Measurements from ENCODE around the gene G3BP1.
A peak's percentile ranks its signal among the peaks of the same experiment; 100 is the strongest.
"Not testable (repeated sequence)": the region's sequence is repeated elsewhere in the genome, so short reads cannot be mapped to it uniquely, and the experiment has no call there.

Gene G3BP1

GRCh38 chr5:151755383-151755782 is 16.4 kb upstream of the G3BP1 start:
- no peak for DNase-seq (ENCODE audit: low read depth)

DNA sequence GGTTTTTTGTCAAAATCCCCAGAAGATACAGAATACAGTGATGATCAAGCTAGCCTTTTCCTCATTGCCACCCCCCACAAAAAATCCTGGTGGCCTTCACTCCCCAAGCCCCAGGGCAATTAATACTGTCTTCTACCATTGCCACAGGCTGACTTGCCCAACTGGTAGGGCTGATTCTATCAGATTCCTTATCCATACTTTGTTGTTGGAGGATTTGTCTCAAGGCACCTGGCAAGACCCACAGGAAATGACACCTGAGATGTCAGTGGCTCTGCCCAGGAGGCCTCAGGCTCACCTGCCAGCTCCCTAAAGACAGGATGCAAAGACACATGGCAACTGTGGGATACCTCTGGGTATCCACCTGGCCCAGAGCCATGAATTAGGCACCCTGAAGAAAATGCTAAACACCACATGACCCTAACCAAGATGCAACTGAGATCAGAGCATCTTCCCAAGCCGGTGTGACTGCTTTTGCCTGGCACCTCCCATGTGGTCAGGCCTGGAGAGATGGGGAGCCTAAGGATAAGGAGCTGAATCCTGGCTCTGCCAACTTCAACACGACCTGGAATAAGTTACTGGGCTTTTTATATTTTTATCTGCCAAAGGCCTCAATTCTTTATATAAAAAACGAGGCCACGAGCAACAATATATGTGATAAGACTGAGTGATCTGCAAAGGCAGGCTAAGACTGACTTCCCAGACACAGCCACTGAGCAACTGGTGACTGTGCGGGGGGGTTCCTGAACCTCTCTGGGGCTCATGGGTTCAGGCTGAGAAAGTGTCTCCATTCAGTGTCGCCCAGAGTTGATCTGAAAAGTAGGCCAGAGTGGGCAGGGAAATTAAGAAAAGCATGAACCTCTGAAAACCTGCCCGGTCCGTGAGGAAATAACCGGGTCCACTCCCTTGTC is 14.3 kb upstream of the G3BP1 start:
- peak; percentile 11 for DNase-seq (ENCODE audit: low read depth)

- DNase-seq (ENCODE audit: low read depth), result no peak
Measured at GRCh38 chr5:151758141-151758429, 13.7 kb upstream of the G3BP1 start.

DNA sequence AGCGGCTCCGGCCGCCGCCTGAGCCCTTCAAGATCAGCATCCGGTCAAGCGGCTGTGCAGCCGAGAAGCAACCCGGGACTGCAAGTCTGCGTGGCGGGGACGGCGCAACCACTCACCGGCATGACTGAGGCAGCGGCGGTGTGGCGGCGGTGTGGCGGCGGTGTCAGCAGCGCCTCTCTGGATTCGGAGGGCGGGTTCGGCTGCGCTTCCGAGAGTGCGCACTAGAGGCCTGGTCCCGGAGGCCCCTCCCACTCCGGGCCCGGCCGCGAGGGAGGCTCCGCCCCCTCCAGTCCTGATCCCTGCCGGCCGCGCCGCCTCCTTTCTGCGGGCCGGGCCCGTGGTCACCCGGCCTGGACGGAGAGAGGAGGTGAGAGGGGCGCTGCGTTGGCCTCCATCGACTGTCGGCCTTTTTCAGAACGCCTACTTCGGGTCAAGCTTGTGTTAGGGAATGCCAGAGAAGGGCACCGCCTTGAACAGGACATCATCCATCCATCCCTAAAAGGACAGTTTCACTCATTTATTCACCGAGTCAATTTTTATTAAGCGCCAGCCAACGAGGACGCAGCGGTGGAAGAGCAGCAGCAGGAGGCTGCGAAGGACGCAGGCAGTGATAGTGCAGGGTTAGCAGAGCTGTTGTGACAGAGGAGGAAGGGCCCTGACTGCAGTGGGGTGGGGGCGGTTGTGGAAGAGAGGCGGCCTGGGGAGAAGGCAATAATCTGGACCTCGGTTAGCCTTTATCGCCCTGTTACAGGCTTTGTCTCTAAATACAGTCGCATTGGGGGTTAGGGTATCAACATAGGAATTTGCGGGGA is 13.1 kb upstream of the G3BP1 start, which contains the start of gene ATOX1:
TSS of gene ATOX1 (minus strand) at position 202 of the 812 bp plus-strand sequence. CDS start at position 122, 80 bp downstream.
- peak; percentile 85 for DNase-seq (ENCODE audit: low read depth)

DNA sequence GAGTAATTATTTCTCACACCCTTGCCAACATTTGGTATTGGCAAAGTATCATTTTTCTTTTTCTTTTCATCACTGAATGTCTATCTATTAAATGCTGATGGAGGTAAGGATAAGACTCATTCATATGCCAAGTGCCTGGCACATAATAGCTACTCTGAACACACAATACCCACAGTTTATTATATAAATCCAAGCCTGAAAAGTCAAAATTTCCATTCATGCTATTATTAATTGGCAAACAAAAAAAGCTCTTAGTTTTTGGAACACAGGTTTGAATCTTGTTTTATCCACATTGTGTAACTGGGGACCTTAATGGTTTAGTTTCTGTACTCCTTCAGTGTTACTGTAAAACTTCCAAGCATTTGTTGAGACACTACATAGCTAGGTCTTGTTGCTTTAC is 7.0 kb upstream of the G3BP1 start:
- no peak for DNase-seq (ENCODE audit: low read depth)

- DNase-seq (ENCODE audit: low read depth), result no peak
Measured at GRCh38 chr5:151766975-151767374, 4.8 kb upstream of the G3BP1 start.

- peak; percentile 36 for DNase-seq (ENCODE audit: low read depth)
Measured at GRCh38 chr5:151770383-151771258, 1.1 kb upstream of the G3BP1 start.

DNA sequence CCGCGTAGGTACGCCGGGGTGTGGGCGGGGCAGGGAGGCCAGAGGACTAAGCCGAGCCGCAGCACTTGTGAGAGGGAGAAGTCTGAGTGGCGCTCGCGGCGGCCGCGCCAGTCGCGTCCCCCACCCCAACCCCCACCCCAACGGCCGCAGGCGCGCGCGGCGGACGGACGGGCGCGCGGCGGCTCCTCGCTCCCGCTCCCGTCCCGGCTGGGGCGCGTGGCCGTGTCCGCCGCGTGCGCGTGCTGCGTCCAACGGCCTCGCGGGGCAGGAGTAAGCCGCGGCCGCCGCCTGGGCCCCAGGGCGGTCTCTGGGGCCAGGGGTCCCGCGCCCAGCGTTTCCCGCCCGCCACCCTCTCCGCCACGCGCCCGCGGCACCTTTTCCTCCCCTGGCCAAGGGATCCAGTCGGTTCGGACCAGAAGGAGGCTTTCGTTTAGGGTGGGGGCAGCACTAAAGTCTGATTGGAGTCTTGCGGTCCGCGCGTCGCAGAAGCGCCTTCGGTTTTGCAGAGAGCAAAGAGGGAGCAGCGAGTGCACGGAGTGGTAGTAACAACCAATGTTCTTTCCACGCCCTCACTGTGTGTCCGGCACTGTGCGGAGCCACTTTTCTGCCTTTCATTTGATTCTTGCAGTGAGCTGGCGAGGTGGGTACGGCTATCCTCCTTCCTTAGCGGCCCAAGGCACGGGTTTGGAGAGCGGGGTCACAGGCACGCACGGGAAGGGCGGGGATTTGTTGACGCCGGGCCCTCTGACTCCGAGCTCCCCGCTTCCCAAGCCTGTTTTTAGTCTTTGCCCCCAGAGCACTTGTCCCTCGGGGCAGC is 483 bp downstream of the G3BP1 start:
- peak; percentile 20 for DNase-seq (ENCODE audit: low read depth)

GRCh38 chr5:151772846-151773561 is 1.2 kb downstream of the G3BP1 start:
- DNase-seq (ENCODE audit: low read depth), result no peak

DNA sequence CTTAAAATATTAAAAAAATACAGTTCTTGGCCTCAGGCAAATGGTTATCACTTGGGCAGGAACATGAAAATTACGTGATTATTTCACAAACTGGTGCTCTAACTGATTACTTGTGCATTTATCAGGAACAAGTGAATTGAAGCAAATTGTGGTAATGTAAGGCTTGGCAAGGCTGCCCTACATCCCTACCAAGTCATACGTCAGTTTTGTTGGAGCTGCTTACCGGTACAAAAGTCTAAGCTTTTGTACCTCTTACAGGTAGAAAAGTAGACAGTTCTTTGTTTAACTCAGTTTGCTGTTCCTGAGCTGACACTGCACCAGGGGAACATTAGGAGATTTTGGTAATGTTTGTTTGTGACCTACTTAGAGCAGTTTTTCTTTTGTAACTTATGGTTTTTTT is 2.2 kb downstream of the G3BP1 start:
- DNase-seq (ENCODE audit: low read depth), result no peak

DNA sequence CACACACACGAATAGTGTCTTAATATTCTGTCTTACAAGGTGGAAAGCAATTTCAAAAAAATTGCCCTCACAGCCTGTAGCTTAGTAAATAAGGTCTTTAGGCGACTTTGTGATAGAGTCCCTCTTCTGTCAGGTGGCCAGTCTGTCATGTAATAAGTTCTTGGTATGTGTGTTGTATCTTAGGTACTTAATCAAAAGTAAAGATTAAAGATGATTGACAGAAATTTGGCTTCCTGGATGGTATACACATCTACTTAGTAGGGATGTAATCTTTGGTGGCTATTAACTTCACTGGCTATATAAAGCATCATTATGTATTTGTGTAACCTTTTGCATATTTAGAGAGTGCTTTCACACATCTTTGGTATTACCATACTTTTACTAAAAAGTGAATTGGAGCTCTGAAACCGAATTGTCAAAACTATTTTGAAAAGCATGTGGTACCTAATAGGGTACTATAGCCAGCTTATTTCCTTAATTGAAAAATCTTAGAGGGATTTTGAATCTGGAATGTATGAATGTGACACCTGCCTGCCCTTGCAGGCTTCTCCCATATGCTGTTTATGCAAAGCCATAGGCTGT is 3.4 kb downstream of the G3BP1 start:
- no peak for DNase-seq (ENCODE audit: low read depth)

DNA sequence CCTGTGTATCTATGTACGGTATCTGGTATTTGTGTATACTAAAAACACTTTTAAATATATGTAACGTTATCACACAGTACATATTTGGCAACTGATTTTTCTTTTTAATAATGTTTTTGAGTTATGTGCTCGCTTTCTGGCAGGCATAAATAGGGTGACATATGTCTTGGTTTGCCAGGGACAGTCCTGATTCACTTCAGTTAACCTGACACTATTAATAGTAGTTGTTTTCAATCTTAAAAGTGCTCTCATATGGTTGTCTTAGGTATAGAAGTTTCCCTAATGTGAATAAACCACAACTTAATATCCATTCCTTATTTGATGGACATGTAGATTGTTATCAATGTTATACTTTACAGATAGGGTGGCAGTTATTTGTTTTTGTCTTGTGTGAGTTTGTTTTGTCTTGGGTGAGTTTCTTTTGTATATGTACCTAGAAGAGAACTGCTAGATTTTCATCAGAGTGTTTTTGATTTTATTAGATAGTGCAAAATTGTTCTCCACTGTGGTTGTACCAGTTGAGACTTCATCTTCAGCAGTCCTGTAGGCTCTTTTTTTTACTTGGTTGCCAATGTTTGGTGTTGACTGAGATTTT is 7.9 kb downstream of the G3BP1 start:
- no peak for DNase-seq (ENCODE audit: low read depth)

DNA sequence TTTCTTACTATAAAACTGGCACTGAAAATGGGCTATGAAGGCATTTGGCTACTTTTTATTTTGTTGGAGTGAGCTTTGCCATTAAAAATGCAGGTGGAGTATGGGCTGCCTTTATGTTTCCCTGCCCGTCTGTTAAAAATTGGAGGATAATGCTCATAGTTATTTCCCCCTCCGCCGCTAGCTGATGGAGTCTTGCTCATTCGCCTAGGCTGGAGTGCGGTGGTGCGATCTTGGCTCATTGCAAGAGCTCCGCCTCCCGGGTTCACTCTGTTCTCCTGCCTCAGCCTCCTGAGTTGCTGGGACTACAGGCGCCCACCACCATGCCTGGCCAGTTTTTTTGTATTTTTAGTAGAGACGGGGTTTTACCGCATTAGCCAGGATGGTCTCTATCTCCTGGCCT is 8.6 kb downstream of the G3BP1 start:
- no peak for DNase-seq (ENCODE audit: low read depth)

GRCh38 chr5:151781201-151781600 is 9.4 kb downstream of the G3BP1 start:
- no peak for DNase-seq (ENCODE audit: low read depth)

DNA sequence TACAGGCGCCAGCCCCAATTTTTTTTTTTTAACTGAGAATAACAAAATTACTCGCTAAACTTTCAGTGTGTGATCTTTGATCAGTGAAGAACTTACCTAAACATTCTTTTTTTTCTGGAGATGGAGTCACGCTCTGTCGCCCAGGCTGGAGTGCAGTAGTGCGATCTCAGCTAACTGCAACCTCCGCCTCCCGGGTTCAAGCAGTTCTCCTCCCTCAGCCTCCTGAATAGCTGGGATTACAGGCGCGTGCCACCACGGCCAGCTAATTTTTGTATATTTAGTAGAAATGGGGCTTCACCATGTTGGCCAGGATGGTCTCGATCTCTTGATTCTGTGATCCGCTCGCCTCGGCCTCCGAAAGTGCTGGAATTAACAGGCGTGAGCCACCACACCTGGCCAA is 11.9 kb downstream of the G3BP1 start:
- DNase-seq (ENCODE audit: low read depth), result not testable (repeated sequence)

DNA sequence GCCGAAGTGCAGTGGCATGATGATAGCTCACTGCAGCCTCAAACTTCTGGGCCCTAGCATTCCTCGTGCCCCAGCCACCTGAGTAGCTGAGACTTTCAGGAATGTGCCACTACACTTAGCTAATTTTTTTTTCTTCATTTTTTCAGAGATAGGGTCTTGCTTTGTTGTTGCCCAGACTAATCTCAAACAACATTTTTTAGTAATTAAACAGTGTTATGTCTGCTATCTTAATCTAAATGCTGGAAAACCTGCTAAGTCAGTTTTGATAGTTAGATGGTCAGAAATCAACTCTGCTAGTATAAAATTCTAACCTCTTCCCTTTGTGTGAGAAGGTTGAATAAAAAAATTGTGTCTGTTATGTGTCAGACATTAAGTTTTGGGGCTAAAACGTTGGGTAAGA is 12.4 kb downstream of the G3BP1 start:
- no peak for DNase-seq (ENCODE audit: low read depth)

GRCh38 chr5:151786468-151786867 is 14.7 kb downstream of the G3BP1 start:
- no peak for DNase-seq (ENCODE audit: low read depth)

- DNase-seq (ENCODE audit: low read depth), result no peak
Measured at GRCh38 chr5:151787817-151788216, 16.1 kb downstream of the G3BP1 start.

DNA sequence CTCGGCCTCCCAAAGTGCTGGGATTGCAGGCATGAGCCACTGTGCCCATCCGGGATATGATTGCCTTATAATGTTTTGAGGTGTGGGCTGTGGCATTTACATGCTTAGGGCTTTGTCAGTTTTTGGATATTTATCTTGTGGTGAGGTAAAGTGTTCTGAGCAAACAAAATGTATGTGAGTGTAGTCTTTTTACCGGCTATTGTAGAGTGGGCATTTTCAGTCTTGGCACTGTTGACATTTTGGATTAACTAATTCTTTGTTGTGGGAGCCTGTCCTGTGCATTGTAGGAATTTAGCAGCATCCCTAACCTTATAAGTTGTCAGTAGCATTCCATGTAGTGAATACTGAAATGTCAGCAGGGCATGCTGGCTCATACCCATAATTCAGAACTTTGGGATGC is 21.6 kb downstream of the G3BP1 start:
- DNase-seq (ENCODE audit: low read depth), result no peak

DNA sequence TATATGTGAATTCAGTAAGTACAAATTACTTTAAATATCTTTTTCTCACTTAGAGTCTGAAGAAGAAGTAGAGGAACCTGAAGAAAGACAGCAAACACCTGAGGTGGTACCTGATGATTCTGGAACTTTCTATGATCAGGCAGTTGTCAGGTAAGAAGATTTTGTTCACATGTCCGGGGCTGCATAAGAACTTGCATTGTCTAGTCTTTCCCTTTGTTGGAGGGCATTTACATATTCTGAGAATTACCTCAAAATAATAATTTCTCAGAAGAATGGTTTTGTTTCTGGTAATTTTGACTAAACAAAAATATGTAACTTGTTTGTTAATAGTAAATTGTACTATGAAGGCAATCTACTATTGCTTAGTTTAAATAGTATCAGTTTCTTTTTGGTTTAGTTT is 23.7 kb downstream of the G3BP1 start:
- no peak for DNase-seq (ENCODE audit: low read depth)
